Umbilical cord (tissue), 2 donors: ENCODE results near the gene PHF19. TPM values are rescaled to one million over a fixed set of nuclear protein-coding genes. Genes with fewer than 3 reads are reported as not detected.

Experiments used
- DNase-seq: peaks from one replicate; pipeline ENCODE4 v3.0.0-alpha.2; 2015; ENCODE audit warnings: low spot score
- total RNA-seq: library from RNA; depleted of rRNA; stranded (reverse); fragments of >200 nt; gene quantifications from one replicate; pipeline ENCODE4 v1.2.3, GENCODE V29; 2014; ENCODE audit warnings: low replicate concordance; ENCODE audit not compliant: insufficient read depth

Gene PHF19
- total RNA-seq, 1 donor from 2014 or later, result 20.0 TPM

- no peak for DNase-seq
Observed at GRCh38 chr9:120892748-120893610, 16.0 kb upstream of the PHF19 start.

- peak; percentile 22 for DNase-seq
Observed at GRCh38 chr9:120891884-120892747, 15.1 kb upstream of the PHF19 start.

GRCh38 chr9:120891245-120891883, 14.4 kb upstream of the PHF19 start:
- no peak for DNase-seq

DNA sequence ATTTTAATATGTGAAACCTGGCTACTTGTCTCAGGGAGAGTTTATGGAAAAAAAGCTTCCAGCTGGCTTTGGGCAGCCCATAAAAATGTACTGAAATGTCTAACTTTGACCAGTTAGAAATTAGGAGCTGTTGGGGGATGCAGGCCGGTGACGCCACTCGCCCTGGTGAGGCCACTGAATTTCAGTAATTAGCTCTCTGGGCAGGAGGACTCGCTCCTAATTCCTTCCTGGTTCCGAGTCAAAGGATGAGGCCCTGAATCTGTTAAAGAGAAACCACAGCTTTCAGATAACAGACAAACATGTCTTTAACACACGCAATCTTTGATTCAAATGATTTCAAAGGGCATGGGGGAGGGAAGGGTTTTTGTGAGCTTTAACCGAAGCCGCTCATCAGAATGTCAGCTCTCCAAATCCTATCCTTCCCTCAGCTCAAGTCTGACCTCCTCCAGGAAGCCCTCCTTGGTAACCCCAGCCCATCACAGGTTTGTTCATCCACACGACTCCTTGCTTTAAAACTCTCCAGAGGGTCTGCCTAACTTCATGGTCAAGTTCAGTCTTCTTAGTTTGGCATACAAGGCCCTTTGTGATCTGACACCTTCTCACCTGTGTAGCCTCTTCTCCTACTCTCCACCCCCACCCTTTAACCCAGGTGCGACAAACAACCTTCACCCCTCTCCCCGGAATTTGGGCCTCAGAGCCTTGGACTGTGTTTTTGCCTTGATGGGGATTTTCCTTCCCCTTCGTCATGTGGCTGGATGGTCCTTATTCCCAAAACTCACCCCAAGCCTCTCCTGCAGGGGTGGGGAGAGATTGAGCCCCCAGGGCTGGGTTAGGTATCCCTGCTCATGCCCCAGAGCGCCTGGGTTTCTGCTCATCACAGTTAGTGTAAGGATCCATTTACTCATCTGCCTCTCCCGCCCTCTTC, 13.6 kb upstream of the PHF19 start:
- DNase-seq, result peak; percentile 94

GRCh38 chr9:120889606-120890271, 12.8 kb upstream of the PHF19 start:
- no peak for DNase-seq

- no peak for DNase-seq
Observed at GRCh38 chr9:120888626-120889025, 11.6 kb upstream of the PHF19 start.

DNA sequence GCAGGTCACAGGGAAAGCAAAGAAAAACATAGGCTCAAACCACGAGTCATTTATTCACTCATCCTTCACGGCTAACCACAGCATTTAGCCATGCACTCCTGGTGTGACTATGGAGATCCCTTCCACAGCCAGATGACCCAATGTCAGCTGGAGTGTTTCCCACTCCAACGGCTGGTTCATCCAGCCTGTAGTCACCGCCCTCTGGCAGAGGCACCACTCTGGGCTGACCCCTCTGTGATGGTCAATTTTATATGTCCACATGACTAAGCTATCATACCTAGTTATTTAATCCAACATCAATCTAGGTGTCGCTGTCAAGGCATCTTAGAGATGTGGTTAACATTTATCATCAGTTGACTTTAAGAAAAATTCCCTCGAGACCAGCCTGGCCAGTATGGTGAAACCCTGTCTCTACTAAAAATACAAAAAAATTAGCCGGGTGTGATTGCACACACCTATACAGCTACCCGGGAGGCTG, 9.5 kb upstream of the PHF19 start:
- peak; percentile 62 for DNase-seq

- DNase-seq, result peak; percentile 99
Observed at GRCh38 chr9:120885958-120886357, 9.0 kb upstream of the PHF19 start.

GRCh38 chr9:120885457-120885856, 8.5 kb upstream of the PHF19 start:
- no peak for DNase-seq

DNA sequence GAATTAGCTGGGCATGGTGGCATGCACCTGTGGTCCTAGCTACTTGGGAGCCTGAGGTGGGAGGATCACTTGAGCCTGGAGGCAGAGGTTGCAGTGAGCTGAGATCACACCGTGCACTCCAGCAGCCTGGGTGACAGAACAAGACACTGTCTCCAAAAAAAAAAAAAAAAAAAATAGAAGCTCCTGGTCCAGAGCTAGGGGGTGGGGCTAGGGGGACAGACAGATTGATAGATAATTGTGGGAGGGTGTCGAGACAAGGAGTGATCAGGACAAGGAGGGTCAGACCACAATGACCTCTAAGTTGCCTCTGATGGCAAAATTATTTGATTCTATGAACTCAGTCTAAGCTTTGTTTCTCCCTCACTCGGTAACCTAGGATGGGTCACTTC, 6.6 kb upstream of the PHF19 start:
- DNase-seq, result no peak

DNA sequence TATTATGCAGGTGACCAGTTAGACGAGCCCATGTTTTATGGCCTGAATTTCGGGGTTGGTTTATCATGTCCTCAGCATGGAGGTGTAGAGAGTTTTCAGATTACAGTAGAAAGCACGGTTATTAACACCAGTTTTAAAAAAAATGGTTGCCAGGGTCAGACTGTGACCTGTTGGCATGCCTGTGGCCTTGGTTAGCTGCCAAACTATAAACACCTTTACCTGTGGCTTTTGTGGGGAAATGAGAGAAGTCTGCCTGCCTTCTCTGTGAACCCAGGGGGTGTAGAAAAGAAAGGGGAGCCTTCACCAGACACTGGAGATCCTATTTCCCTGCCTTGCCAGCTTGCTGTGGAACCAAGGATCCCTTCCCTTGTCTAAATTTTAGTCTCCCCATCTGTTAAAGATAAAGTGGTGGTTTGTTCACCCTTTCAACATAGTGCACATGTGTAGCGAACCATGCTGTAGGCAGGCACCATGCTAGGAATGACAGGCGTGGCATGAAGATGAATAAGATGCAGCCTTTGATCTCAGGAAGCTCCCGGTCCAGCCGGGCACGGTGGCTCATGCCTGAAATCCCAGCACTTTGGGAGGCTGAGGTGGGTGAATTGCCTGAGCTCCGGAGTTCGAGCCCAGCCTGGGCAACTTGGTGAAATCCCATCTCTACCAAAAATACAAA, 6.1 kb upstream of the PHF19 start:
- no peak for DNase-seq

GRCh38 chr9:120879446-120879845, 2.5 kb upstream of the PHF19 start:
- no peak for DNase-seq

- no peak for DNase-seq
Observed at GRCh38 chr9:120878188-120879130, 1.5 kb upstream of the PHF19 start.

DNA sequence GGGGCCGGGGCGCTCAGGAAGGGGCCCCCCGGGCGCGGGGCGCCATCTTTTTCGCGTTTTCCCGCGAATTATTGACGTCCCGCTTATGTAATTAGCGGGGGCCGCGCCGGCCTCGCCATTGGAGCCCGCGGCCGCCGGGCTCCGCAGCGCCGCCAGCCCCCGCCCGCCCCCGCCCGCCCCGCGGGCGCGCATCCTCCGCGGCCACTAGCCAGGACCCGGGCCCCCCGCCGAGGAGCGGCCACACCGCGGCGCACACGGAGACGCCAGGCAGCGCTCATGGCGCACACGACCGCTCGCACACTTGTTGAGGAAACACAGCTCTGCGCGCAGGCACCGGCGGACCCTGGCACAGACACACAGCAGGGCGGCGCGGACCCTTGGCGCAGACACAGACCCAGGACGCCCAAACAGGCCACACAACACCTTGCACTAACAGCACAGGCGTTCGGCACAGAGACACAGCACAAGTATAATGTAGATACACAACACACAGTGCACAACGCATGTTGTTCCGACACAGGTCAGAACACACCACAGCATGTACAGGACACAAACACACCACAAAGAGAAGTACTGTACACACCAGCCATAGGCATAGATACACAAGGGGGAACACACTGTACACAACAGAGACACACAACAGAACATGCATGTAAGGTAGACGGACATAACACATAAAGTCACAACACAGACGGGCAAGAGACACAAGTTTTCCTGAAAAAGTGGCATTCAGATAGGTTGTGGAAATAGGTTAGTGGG, 467 bp upstream of the PHF19 start:
- DNase-seq, result peak; percentile 58

- peak; percentile 92 for DNase-seq
Observed at GRCh38 chr9:120875954-120876841, 790 bp downstream of the PHF19 start.

DNA sequence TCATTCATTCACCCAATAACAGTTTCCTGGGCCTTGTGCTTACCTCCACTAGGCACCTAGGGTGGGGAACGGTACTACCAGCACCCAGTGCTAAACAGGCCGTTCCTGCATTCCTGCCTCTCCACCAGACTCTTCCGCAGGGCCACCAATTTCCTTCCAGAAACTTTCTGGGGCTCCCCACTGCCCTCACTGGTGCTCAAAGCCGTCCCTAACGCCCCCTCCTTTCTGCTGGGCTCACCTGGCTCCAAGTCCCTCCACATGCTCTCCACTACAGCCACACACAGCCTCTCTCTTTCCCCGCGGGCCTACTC, 1.4 kb downstream of the PHF19 start:
- no peak for DNase-seq

DNA sequence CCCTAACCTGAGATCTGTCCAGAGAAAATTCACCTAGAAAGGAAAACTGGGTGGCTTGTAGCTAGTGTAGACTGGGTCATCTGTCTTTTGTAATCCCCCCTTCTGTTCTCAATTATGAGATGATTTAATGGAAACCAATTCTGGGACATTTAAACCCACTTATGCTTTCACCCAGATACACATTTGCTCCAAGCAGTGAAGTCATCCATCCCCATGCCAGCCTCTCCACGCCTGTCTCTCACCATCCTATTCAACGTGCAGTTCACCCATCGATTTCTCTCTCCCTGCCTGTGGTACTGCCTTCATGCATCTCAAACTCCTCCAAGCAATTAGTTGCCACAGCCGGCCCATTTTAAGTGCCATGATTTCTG, 1.8 kb downstream of the PHF19 start:
- DNase-seq, result no peak
